ENCODE data around the gene SAP30L.

DNA sequence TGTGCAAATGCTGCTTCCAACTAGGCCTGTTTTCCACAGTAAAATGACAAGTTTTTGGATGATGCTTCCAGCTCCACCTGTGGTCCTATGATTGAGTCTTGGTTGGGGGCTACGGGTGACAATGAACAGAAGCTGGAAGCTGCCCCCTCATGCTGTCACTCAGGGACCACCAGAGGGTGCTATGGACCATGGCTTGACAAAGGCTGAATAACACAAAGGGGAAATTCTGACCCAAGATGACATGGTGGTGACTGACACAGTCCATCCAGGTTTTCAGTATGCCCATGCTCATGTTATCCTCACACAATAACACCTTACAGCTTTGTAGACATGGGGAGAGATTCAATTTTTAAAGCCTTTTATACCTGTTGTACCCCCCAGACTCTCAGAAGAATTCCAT lies 23.9 kb upstream of the SAP30L start:
- TF ChIP-seq, protein P1, sequence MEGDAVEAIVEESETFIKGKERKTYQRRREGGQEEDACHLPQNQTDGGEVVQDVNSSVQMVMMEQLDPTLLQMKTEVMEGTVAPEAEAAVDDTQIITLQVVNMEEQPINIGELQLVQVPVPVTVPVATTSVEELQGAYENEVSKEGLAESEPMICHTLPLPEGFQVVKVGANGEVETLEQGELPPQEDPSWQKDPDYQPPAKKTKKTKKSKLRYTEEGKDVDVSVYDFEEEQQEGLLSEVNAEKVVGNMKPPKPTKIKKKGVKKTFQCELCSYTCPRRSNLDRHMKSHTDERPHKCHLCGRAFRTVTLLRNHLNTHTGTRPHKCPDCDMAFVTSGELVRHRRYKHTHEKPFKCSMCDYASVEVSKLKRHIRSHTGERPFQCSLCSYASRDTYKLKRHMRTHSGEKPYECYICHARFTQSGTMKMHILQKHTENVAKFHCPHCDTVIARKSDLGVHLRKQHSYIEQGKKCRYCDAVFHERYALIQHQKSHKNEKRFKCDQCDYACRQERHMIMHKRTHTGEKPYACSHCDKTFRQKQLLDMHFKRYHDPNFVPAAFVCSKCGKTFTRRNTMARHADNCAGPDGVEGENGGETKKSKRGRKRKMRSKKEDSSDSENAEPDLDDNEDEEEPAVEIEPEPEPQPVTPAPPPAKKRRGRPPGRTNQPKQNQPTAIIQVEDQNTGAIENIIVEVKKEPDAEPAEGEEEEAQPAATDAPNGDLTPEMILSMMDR (conservative IDR thresholded peaks at IDR 0.05) = peak; percentile 56; the same call in 1 of the 2 replicates
- no peak for TF ChIP-seq EZH2 (IDR thresholded peaks at IDR 0.05; ENCODE audit: low read depth)

Measured in PC-9 (cell line).